Activated CD4-positive, CD25-positive, alpha-beta regulatory T cell (primary cell): Measurements from ENCODE around the gene LEPROT.
"Not testable (repeated sequence)": the region's sequence is repeated elsewhere in the genome, so short reads cannot be mapped to it uniquely, and the experiment has no call there.

Experiments
- DNase-seq, 4 experiments: peaks; one replicate each; lab custom pipeline; 2025; lab: John Stamatoyannopoulos, UW

LEPROT gene

DNA sequence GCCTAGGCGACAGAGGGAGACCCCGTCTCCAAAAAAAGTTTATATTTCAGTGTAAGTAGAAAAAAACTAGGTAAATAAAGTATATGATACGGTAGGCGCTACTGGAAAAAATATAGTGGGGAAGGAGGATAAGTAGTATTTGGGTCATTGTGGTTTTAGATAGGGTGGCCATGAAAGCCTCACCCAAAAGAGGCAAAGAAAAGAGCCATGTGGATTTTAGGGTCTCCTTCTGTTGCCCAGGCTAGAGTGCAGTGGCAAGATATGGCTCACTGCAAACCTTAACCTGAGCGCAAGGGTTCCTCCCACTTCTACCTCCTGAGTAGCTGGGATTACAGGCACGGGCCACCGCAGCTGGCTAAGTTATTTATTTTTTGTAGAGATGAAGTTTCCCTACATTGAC is 17.1 kb downstream of the LEPROT start:
- no peak for DNase-seq

DNA sequence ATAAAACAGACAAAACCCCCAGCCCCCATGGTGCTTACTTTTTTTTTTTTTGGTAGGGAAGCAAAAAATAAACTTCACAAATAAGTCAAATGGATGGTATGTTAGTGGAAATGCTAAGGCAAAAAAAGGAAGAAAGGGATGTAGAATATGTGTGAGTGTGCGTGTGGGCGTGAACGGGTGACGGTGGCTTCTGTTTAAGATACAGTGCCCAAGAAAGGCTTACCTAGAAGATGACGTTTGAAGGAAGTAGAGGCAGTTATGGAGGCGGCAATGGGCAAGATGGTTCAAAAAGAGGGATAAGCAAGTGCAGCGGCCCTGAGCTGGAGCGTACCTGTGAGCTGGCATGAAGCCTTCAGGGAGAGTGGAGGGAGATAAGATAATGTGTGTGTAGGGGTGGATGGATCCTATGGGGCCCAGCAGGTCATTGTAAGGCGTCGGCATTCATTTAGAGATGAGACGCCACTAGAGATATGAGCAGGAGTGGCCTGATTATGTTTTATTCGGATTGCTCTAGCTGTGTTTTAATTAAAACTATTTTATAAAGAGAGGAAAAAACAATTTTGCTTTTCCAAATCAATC is 19.9 kb downstream of the LEPROT start:
- no peak for DNase-seq

DNA sequence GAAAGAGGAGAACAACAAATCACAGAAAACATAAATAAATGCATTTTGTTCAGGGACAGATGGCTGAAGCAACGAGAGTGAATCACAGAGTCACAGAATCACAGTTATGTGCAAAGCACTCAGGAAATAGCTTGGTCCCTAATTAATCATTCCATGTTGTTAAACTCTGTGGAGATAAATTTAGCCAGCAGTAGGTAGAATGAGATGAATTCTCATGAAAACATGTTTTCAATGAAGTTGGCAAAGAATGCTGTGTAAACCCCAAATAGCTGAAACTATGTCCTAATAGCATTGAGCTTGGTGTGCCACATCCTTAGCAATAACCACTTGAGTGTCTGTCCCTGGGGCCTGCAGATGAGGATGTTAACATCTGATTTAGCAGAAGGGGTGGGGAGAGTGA is 20.4 kb downstream of the LEPROT start:
- DNase-seq: no peak

DNA sequence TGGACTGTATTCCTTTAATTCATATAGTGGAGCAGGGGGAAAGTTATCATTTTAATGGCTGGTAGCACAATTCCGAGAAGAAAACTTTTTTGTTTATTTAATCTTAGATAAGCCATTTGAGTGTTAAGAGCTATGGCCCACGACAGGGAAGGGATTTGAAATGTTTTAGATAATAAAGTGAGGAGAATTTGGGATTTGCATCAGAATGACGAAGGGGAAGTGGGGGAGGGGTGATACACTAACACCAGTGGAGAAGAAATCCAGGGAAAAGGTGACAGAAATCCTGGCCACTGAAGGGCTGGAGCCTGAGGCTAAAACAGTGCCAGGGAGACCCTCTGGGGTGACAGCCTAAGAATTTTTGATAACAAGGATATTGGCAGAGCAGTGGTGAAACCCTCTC is 21.0 kb downstream of the LEPROT start:
- DNase-seq: no peak

DNA sequence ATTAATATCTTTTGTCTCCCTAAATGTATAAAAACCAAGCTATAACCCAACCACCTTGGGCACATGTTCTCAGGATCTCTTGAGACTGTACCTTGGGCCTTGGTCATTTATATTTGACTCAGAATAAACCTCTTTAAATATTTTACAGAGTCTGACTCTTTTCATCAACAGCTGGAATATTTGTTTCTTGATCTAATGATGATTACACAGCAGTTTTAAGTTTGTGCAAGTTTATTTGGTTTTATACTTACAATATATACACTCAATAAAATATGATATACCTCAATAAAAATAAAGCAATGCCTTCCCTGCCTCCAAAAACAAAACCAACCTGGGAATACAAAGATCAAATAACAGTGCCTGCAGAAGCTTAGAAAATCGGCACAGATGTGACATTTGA is 22.0 kb downstream of the LEPROT start:
- no peak for DNase-seq

DNA sequence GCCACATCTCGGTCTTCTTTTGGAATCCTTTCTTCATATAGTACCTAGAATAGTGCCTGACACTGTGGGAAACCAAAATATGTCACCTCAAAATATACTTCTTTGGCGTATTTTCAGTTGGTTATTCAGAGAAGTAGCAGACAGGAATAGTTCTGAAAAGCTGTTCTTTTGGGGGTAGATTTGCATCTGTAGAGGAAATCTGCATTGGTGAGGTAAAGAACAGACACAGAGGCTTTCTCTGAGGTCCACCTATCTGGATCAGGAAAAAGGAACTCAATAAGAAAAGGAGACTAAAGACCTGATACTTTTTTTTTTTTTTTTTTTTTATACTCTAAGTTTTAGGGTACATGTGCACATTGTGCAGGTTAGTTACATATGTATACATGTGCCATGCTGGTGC is 23.2 kb downstream of the LEPROT start:
- no peak for DNase-seq

DNA sequence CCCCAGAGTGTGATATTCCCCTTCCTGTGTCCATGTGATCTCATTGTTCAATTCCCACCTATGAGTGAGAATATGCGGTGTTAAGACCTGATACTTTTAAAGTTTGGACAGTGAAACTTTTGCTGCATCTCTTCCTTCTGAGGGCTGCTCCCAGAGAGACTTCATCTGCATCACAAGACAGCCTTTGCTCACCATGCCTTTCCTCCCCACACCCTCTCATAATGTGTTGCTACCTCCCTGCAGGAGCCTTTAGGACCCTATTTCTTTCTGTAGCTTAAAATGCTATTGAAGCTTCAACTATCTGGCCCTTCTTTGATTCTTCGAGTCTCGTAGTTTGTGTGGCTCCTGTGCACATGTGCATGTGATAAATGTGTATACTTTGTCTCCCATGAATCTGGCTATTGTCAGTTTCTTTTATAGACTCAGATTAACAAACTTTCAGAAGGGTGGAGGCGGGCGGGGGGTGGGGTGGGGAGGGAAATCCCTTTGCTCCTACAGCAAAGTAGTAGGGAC is 23.7 kb downstream of the LEPROT start:
- no peak for DNase-seq

DNA sequence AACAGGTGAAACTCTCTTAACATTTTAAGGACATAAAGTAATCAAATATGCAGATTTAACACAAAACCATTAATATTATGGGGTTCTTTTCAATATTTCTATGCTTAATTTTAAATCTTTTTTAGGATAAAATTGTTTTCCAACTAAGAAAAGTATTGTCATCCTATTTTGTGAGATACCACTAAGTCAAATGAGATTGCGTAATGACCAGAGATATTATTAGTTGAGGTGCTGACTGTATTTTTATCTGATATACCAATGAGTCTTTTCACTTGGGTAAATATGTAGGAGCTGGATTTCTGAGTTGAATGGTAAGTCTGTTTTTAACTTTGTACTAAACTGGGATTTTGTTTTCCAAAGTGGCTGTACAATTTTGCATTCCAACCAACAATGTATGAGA is 25.4 kb downstream of the LEPROT start:
- DNase-seq: no peak

DNA sequence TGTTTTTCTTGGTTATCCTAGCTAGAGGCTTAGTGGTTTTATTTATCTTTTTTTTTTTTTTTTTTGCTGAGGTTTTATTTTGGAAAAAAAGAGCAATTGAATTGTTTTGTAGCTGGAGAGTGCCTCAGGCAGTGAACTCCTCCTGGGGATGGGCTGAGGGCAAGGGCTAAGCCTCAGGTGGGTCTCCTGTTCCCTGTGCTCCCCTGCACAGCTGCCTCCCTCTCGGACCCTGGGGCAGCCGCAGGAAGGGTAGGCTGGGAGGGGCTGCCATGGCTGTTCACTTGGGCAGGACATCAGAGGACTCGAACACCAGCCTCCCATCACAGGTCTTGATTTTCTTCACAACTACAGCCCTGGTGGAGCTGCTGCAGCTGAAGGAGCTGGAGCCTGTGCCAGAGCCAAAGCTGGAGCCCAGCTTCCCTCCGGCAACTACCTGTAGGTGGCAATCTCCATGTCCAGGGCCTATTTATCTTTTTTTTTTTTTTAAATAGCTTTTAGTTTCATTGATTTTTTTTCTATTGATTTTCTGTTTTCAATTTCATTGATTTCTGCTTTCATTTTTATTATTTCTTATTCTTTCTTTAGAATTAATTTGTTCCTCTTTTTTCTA is 28.9 kb downstream of the LEPROT start:
- DNase-seq: no peak

DNA sequence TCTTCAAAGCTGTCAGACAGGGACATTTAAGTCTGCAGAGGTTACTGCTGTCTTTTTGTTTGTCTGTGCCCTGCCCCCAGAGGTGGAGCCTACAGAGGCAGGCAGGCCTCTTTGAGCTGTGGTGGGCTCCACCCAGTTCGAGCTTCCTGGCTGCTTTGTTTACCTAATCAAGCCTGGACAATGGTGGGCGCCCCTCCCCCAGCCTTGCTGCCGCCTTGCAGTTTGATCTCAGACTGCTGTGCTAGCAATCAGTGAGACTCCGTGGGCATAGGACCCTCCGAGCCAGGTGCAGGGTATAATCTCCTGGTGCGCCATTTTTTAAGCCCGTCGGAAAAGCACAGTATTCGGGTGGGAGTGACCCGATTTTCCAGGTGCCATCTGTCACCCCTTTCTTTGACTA is 35.2 kb downstream of the LEPROT start:
- not testable (repeated sequence) for DNase-seq

DNA sequence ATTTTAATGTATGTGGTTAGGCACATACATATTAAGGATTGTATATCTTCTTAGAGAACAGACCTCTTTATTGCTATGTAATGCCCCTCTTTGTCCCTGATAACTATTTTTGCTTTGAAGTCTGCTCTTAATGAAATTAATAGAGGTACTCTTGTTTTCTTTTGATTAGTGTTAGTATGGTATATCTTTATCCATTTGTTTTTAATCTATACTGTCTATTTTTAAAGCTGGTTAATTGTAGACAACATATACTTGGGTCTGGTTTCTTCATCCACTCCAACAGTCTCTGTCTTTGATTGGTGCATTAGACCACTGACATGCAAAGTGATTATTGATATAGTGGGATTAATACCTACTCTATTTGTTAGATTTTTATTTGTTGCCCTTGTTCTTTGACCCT is 36.0 kb downstream of the LEPROT start:
- no peak for DNase-seq

DNA sequence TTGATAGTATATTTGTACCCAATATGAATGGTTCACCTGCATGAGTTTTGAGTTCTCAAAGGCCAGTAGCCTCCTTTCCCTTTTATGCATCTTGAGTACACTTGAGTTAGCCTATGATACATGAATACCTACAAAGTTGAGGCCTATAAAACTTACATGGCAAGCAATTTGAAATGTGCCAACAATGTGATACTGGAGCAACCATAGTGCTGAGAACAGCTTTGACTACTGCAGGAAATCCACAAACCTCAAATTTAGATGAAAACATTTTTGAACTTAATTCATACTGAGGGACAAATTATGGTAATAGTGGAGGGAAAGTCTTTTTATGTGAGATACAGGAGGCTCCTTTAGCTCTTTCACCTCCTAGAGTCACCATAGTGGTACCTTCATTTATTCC is 37.4 kb downstream of the LEPROT start:
- no peak for DNase-seq

DNA sequence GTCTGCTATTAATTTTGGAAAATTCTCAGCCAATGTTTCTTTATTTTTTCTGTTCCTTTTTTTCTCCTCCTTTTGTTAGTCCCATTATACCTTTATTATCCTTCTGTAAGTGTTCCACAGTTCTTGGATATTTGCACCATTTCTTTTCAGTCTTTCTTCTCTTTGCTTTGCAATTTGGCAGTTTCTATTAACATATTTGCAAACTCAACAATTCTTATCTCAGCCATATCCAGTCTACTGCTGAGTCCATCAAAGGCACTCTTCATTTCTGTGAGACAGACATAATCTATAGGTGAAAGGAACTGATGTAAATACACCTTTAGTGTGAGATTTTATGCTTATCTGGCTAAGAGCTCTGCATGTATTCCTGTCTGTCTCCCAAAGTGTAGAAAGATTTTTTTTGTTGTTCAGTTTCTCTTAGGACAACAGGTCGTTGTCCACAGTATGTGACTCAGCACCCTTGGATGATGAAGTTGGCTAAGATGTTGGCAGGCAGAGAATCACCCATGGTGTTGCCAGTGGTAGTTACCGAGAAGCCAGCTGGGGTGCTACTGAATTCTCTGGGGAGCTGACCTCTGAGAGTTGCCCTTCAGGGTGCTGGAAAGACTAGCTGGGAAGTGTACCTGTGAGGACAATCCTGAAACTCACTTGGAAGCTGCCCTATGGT is 38.4 kb downstream of the LEPROT start:
- no peak for DNase-seq

DNA sequence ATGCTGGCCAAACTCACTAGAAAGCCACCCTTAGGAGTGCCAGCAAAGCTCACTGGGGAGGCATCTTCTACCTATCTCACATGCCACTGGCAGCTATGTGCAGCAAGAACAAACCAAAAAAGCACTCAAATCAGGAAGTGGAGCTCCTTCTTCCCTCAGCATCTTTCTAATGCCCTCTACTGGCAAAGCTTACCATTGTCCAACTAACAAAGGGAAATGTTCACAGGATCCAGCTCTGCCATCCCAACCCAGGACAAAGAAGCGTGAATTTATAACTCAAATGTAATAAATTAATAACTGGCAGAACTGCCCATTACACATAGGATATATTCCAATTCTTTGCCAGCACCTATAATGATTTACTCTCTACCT is 38.9 kb downstream of the LEPROT start:
- no peak for DNase-seq

DNA sequence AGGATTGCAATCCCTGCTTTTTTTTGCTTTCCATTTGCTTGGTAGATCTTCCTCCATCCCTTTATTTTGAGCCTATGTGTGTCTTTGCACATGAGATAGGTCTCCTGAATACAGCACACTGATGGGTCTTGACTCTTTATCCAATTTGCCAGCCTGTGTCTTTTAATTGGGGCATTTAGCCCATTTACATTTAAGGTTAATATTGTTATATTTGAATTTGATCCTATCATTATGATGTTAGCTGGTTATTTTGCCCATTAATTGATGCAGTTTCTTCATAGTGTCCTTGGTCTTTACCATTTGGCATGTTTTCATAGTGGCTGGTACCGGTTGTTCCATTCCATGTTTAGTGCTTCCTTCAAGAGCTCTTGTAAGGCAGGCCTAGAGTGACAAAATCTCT is 45.4 kb downstream of the LEPROT start:
- DNase-seq: not testable (repeated sequence)

DNA sequence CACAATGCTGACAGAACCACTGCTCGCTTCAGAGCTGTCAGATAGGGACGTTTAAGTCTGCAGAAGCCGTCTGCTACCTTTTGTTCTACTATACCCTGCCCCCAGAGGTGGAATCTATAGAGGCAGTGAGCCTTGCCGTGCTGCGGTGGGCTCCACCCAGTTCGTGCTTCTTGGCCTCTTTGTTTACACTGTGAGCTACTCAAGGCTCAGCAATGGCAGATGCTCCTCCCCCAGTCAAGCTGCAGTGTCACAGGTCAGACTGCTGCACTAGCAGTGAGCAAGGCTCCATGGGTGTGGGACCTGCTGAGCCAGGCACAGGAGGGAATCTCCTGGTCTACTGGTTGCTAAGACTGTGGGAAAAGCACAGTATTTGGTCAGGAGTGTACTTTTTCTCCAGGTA is 47.1 kb downstream of the LEPROT start:
- no peak for DNase-seq

DNA sequence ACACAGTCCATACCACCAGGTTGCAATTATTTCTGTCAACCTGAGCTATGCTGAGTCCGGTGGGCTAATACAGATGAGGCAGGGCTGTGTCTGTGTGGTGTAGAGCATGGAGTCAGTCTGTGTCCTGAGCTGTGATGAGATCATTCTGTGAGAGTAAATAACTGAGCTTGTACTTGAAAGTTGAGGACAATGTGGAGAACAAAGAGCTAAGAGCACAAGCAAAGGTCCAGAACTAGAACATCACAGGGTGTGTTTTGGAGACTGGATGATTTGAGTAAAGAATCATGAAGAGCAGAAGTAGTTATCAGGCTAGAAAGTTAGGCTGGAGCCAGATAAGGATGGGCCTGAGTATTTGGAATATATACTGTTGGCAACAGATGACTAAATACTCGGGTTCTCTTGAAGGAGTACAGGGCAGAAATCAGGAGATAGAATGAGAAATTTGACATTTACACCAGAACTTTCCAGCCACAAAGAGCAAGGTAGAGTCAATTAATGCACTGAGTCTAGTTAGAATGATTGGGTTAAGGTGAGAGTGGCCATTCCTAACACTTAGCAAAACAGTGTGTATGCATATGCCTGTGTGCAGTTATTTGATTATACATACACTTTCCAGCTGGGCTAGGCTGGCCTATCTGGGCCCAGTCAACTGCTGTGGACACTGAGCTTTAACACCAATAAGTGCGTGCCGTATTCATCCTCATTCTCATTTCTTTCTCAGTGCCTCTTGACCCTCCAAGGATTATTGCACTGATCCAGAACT is 48.8 kb downstream of the LEPROT start:
- DNase-seq: no peak

DNA sequence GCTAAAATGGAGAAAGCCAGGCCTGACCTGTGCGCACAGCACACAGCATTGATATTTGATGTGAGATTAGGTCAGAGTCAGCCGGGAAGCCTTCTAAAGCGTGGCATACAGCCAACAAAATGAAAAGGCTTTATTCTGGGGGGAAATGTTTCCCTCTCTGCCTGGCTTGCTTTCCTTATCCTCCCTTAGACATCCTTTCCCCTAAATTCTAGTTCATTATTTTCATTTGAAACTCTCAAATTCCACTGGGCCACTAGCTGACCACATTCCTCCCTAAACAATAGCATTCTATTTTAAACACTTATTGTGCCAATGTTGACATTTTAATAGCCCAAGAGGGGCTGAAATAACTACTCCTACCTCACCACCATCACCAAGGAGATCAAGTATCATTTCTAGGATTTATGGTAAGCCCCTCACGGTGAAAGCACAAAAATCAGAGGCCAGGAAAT is 49.4 kb downstream of the LEPROT start:
- no peak for DNase-seq

DNA sequence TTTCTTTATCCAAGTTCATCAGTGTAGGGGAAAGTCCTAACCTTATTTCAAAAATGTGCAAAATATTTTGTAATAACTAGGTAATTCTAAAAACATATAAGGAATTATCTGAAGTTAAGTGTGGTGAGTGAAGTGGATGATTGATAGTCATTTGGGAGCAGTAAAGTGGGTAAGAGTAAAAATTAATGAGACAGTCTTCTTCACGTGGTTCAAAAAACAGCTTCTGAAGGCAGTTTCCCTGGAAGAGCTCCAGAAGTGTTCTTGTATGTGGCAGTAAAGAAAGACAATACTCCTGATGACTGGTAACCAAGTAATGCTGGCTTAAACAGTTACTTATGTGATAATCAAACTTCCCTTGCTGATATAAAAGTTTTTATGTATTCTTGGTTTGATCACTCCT is 50.3 kb downstream of the LEPROT start:
- no peak for DNase-seq

DNA sequence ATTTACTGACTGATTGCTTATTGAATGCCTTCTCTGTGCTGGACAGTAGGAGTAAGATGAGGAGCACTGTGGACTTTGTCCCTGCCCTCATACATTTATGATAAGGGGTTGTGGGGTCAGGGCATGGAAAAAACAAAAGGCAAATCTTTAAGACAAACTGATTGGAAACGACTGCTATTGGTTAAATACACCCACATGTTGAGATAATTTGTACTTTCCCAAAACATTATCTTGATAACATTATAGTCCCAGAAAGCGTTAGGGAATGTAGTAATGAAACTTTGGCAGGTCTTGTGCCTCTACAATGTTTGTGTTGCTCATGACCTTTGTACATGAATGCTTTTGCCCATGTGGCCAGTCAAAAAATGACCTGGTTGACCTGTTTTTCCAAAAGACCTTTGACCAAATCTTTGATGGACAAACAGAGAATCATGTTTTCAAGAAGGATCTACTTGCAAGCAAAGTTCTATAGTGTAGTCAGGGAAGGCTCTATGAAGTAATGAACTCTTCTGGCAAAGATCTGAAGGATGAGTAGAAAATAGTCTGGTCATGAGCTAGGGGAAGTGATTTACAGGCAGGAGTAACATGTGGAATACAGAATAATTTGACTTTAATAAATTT is 50.9 kb downstream of the LEPROT start:
- no peak for DNase-seq

DNA sequence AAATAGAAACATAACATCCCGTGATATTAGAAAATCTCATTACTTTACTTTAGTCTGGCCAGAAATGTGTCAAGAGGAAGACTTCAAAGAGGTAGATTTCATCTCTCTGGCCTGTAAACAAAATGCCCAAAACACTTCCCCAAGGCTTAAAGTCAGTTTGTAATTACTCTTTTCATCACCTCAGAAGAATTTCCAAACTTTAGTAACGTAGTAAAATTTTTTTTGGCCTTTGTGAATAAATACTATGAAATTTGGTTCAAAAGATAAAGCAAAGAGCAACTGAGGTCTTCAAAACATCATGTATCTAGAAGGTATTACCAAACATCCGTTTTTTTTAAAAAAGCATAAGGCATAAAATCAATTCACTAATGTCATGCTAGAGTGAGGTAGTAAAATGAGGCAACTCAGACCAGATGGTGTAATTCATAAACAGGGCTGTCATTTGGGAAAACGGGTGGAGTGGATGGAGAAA is 51.4 kb downstream of the LEPROT start:
- no peak for DNase-seq

DNA sequence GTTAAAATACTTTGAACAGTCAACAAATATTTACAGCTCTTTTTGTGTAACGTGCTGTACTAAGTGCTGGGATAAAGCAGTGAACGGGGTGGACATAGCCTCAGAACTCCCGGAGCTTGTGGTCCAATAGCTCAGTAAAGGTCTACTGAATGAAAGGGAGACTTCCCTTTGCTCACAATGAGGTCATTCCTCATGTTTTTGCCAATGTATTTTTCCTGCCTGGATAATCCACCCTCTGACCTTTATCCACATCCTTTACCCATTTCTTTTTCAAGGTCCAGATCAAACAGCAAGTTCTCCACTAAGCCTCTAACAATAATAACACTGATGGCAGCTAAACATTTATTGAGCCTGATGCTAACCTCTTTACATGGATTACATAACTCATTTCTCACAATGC is 55.9 kb downstream of the LEPROT start:
- DNase-seq: no peak
